PC-9 (cell line): ENCODE results near the gene GRID2.

Experiments used
- EZH2 ChIP-seq: fragments of 200-600 bp; sonication (generic); IDR thresholded peaks from 2 replicates; pipeline ENCODE4 v1.8.0; 2017; ENCODE audit warnings: antibody characterized with exemption, low read depth
- TF ChIP-seq, protein P1 (sequence below): fragments of 200-600 bp; sonication (generic); conservative IDR thresholded peaks from 2 replicates; pipeline ENCODE4 v1.6.1; 2017; ENCODE audit warnings: mixed run types, antibody characterized with exemption, mild to moderate bottlenecking, moderate library complexity

DNA sequence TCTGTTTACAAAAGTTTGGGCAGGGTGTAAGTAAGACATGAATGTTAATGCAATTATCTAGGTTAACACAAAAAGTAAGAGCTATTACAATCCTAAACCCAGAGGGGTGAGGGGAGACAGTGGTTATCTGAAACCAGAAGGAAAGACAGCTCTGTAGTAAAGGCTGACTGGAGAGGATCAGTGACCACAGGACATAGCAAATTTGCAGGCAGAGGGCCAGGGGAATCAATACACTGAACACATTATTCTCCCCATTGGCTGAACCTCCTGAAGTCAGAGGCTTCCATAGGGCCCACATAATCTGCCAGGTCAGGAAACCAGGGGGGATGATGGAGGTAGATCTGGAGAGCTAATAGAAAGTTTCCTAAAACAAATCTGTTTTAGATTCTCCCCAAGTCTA is 835.4 kb downstream of the GRID2 start:
- TF ChIP-seq, protein P1, sequence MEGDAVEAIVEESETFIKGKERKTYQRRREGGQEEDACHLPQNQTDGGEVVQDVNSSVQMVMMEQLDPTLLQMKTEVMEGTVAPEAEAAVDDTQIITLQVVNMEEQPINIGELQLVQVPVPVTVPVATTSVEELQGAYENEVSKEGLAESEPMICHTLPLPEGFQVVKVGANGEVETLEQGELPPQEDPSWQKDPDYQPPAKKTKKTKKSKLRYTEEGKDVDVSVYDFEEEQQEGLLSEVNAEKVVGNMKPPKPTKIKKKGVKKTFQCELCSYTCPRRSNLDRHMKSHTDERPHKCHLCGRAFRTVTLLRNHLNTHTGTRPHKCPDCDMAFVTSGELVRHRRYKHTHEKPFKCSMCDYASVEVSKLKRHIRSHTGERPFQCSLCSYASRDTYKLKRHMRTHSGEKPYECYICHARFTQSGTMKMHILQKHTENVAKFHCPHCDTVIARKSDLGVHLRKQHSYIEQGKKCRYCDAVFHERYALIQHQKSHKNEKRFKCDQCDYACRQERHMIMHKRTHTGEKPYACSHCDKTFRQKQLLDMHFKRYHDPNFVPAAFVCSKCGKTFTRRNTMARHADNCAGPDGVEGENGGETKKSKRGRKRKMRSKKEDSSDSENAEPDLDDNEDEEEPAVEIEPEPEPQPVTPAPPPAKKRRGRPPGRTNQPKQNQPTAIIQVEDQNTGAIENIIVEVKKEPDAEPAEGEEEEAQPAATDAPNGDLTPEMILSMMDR = no peak
- no peak for TF ChIP-seq EZH2
